SK-N-SH treated with all-trans-retinoic acid at 6 μM for 48 hours (cell line): ENCODE results near the gene CNTN4.

Source experiments
- BACH2 ChIP-seq: fragments of 250-450 bp; sonication (Bioruptor Pico); IDR thresholded peaks from 2 replicates; pipeline ENCODE4 v1.9.0; 2021; ENCODE audit warnings: mild to moderate bottlenecking, borderline replicate concordance
- CREB5 ChIP-seq: fragments of 250-450 bp; sonication (Bioruptor Pico); IDR thresholded peaks from 2 replicates; pipeline ENCODE4 v1.5.1; 2020; ENCODE audit warnings: low read depth, mild to moderate bottlenecking, moderate library complexity
- ESRRG ChIP-seq: fragments of 250-450 bp; sonication (Bioruptor Pico); IDR thresholded peaks from 2 replicates; pipeline ENCODE4 v1.6.1; 2021; ENCODE audit warnings: mild to moderate bottlenecking
- PATZ1 ChIP-seq: fragments of 250-450 bp; sonication (Bioruptor Pico); IDR thresholded peaks from 2 replicates; pipeline ENCODE4 v1.8.0; 2020; ENCODE audit warnings: mild to moderate bottlenecking, moderate library complexity, borderline replicate concordance
- POU6F1 ChIP-seq: fragments of 250-450 bp; sonication (Bioruptor Pico); IDR thresholded peaks from 2 replicates; pipeline ENCODE4 v1.8.0; 2021; ENCODE audit warnings: low read depth, mild to moderate bottlenecking, moderate library complexity, borderline replicate concordance
- RARB ChIP-seq: fragments of 250-450 bp; sonication (Bioruptor Pico); IDR thresholded peaks from 2 replicates; pipeline ENCODE4 v1.8.0; 2021; ENCODE audit warnings: mild to moderate bottlenecking, moderate library complexity
- TOX ChIP-seq: fragments of 250-450 bp; sonication (Bioruptor Pico); IDR thresholded peaks from 2 replicates; pipeline ENCODE4 v1.8.0; 2021; ENCODE audit warnings: mild to moderate bottlenecking, moderate library complexity, borderline replicate concordance
- ZFP3 ChIP-seq: fragments of 250-450 bp; sonication (Bioruptor Pico); IDR thresholded peaks from 2 replicates; pipeline ENCODE4 v1.5.0; 2020; ENCODE audit warnings: mild to moderate bottlenecking, moderate library complexity
- ZFP30 ChIP-seq: fragments of 450-650 bp; formaldehyde crosslinking; IDR thresholded peaks from 2 replicates; pipeline ENCODE4 v1.5.0; 2022; ENCODE audit warnings: mild to moderate bottlenecking, moderate library complexity
- ZNF565 ChIP-seq: fragments of 450-650 bp; formaldehyde crosslinking; conservative IDR thresholded peaks from 2 replicates; pipeline ENCODE4 v1.5.0; 2020; ENCODE audit warnings: low read depth, mild to moderate bottlenecking, moderate library complexity

- TF ChIP-seq ZNF565 (CRISPR knock-in tag) (no peak), PATZ1 (no peak), ZFP30 (CRISPR knock-in tag) (no peak), RARB (CRISPR knock-in tag) (no peak), TOX (CRISPR knock-in tag) (no peak), ZFP3 (CRISPR knock-in tag) (no peak), POU6F1 (CRISPR knock-in tag) (no peak), BACH2 (CRISPR knock-in tag) (no peak), ESRRG (CRISPR knock-in tag) (no peak), CREB5 (no peak)
Observed at GRCh38 chr3:2826036-2826435, 727.4 kb downstream of the CNTN4 start.
